Liver (tissue), 9 donors: ENCODE measurements around the gene PTPN9. TPM values are rescaled to one million over a fixed set of nuclear protein-coding genes. Genes with fewer than 3 reads are reported as not detected.

Experiments used
- DNase-seq: peaks from one replicate; pipeline ENCODE4 v3.0.0-alpha.2; 2017; ENCODE audit warnings: low spot score
- H3K27ac ChIP-seq, 2 donors: one replicate each; pipeline ENCODE4 v1.7.0; 2013; ENCODE audit warnings: inconsistent platforms in 2 of 2, low read length in 2 of 2, control low read depth in 1 of 2, low read depth in 1 of 2, mild to moderate bottlenecking in 1 of 2
- H3K27me3 ChIP-seq, 4 donors: one replicate each; pipeline versions ENCODE4 v1.6.1 to v1.7.0; 2013; ENCODE audit warnings: low read length in 3 of 4, inconsistent platforms in 1 of 4, mild to moderate bottlenecking in 1 of 4, moderate library complexity in 1 of 4; ENCODE audit not compliant: control insufficient read depth in 4 of 4, insufficient read depth in 4 of 4
- H3K36me3 ChIP-seq, 4 donors: one replicate each; pipeline versions ENCODE4 v1.6.1 to v1.7.0; 2013; ENCODE audit warnings: low read length in 3 of 4, mild to moderate bottlenecking in 3 of 4, low read depth in 1 of 4, moderate library complexity in 1 of 4; ENCODE audit not compliant: control insufficient read depth in 4 of 4, insufficient read depth in 3 of 4
- H3K4me1 ChIP-seq, 4 donors: one replicate each; pipeline versions ENCODE4 v1.6.1 to v1.7.0; 2013; ENCODE audit warnings: low read length in 3 of 4, mild to moderate bottlenecking in 3 of 4, moderate library complexity in 1 of 4; ENCODE audit not compliant: control insufficient read depth in 4 of 4, insufficient read depth in 4 of 4
- H3K4me3 ChIP-seq, 3 donors: one replicate each; pipeline versions ENCODE4 v1.6.1 to v1.7.0; 2013; ENCODE audit warnings: low read length in 3 of 3, control low read depth in 1 of 3, low read depth in 1 of 3, mild to moderate bottlenecking in 1 of 3
- H3K9ac ChIP-seq, 2 donors: one replicate each; pipeline ENCODE4 v1.7.0; 2013; ENCODE audit warnings: low read length in 2 of 2, mild to moderate bottlenecking in 2 of 2, moderate library complexity in 2 of 2, control low read depth in 1 of 2, low read depth in 1 of 2
- H3K9me3 ChIP-seq, 4 donors: one replicate each; pipeline versions ENCODE4 v1.6.1 to v1.7.0; 2013; ENCODE audit warnings: low read length in 3 of 4; ENCODE audit not compliant: control insufficient read depth in 4 of 4
- EGR1 ChIP-seq, 2 donors: IDR thresholded peaks; 2 replicates each; pipeline ENCODE4 v1.6.1; 2016 to 2018; ENCODE audit warnings: antibody characterized with exemption in 2 of 2, low read depth in 2 of 2
- FOXA1 ChIP-seq: IDR thresholded peaks from 2 replicates; pipeline ENCODE4 v1.6.1; 2016; ENCODE audit warnings: antibody characterized with exemption
- FOXA2 ChIP-seq: IDR thresholded peaks from 2 replicates; pipeline ENCODE4 v1.6.1; 2016; ENCODE audit warnings: antibody characterized with exemption
- GABPA ChIP-seq, 2 donors: IDR thresholded peaks in 1 of 2; conservative IDR thresholded peaks in 1 of 2; 2 replicates each; pipeline ENCODE4 v1.6.1; 2016; ENCODE audit warnings: antibody characterized with exemption in 2 of 2, mild to moderate bottlenecking in 1 of 2, moderate library complexity in 1 of 2
- HNF4G ChIP-seq: IDR thresholded peaks from 2 replicates; pipeline ENCODE4 v1.6.1; 2016; ENCODE audit warnings: antibody characterized with exemption
- JUND ChIP-seq, 2 donors: IDR thresholded peaks; 2 replicates each; pipeline ENCODE4 v1.6.1; 2016; ENCODE audit warnings: antibody characterized with exemption in 2 of 2
- NR2F2 ChIP-seq: IDR thresholded peaks from 2 replicates; pipeline ENCODE4 v1.6.1; 2016; ENCODE audit warnings: antibody characterized with exemption
- RAD21 ChIP-seq, 2 donors: IDR thresholded peaks; 2 replicates each; pipeline ENCODE4 v1.6.1; 2016; ENCODE audit warnings: antibody characterized with exemption in 2 of 2, mild to moderate bottlenecking in 2 of 2
- RXRA ChIP-seq, 2 donors: IDR thresholded peaks; 2 replicates each; pipeline ENCODE4 v1.6.1; 2017 to 2018; ENCODE audit warnings: antibody characterized with exemption in 2 of 2, mild to moderate bottlenecking in 1 of 2
- SP1 ChIP-seq: IDR thresholded peaks from 2 replicates; pipeline ENCODE4 v1.6.1; 2018; ENCODE audit warnings: antibody characterized with exemption, mild to moderate bottlenecking
- TAF1 ChIP-seq: conservative IDR thresholded peaks from 2 replicates; pipeline ENCODE4 v1.6.1; 2016; ENCODE audit warnings: antibody characterized with exemption, mild to moderate bottlenecking
- YY1 ChIP-seq: IDR thresholded peaks from 2 replicates; pipeline ENCODE4 v1.6.1; 2016; ENCODE audit warnings: antibody characterized with exemption, mild to moderate bottlenecking
- WGBS: extraction: QIAGEN DNeasy Blood & Tissue Kit; methylation state at CpG from one replicate; pipeline ENCODE4 v1.1.7; 2013; 5-methylcytosine and 5-hydroxymethylcytosine counted together
- polyA plus RNA-seq, 2 donors: library from polyadenylated mRNA; stranded (reverse) in 1 of 2; unstranded in 1 of 2; fragments of 200-250 nt in 1 of 2; fragments of >200 nt in 1 of 2; fragmentation: Nextera tagmentation in 1 of 2; extraction: Ambion mirVana in 1 of 2; gene quantifications; one replicate each; pipeline versions ENCODE4 v1.2.1 to v1.2.3, GENCODE V29; 2013 to 2015
- total RNA-seq, 2 donors: library from RNA; depleted of rRNA; stranded (reverse); fragments of >200 nt; gene quantifications; one replicate each; pipeline ENCODE4 v1.2.3, GENCODE V29; 2014
- TF ChIP-seq, protein P1 (sequence below): IDR thresholded peaks from 2 replicates; pipeline ENCODE4 v1.6.1; 2016; ENCODE audit warnings: antibody characterized with exemption
- TF ChIP-seq, protein P2 (sequence below): IDR thresholded peaks from 2 replicates; pipeline ENCODE4 v1.6.1; 2016; ENCODE audit warnings: antibody characterized with exemption, mild to moderate bottlenecking
- TF ChIP-seq, protein P3 (sequence below): IDR thresholded peaks from 2 replicates; pipeline ENCODE4 v1.6.1; 2016; ENCODE audit warnings: antibody characterized with exemption
- TF ChIP-seq, protein P4 (sequence below): IDR thresholded peaks from 2 replicates; pipeline ENCODE4 v1.6.1; 2016; ENCODE audit warnings: antibody characterized with exemption
- TF ChIP-seq, protein P5 (sequence below): fragments of 150-350 bp; IDR thresholded peaks from 2 replicates; pipeline ENCODE4 v1.5.1; 2017; ENCODE audit warnings: improper control_type of control experiment, low read depth, low read length; ENCODE audit not compliant: missing input control
- donor health status: healthy.
- donor health status: healthy.
- donor health status: healthy.
- donor health status: healthy.
- donor health status: healthy.

PTPN9 gene
- total and polyA plus RNA-seq, 4 donors = 5.4 to 14.1 (median 7.5) TPM

DNA sequence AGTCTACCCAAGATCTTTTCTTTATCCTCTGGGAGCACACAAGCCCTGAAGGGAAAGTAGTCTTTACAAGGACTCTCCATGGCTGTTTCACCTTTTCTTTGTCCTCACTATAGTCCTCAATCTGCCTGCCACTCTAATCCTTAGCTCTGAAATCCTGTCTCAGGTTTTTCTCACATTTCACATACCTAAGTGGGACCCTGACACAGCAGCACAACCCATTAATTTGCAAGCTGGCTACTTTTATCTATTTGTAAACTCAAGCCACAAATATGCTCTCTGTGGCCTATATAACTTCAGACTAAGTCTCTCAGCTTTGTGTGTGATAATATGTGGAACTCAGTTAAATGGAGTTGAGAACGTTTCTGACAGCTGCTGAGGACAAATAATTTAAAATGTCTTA lies 147.4 kb downstream of the PTPN9 start:
- WGBS = 66% methylated on average over 1 of the region's 1 CpG
- TF ChIP-seq, protein P1, sequence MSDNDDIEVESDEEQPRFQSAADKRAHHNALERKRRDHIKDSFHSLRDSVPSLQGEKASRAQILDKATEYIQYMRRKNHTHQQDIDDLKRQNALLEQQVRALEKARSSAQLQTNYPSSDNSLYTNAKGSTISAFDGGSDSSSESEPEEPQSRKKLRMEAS = no peak
- TF ChIP-seq JUND (IDR thresholded peaks at IDR 0.05) (no peak), NR2F2 (no peak), GABPA (IDR thresholded peaks at IDR 0.05 in 1 of 2, conservative IDR thresholded peaks at IDR 0.05 in 1 of 2) (no peak), RXRA (IDR thresholded peaks at IDR 0.05) (no peak), SP1 (no peak), YY1 (no peak), TAF1 (no peak)
- TF ChIP-seq, protein P2, sequence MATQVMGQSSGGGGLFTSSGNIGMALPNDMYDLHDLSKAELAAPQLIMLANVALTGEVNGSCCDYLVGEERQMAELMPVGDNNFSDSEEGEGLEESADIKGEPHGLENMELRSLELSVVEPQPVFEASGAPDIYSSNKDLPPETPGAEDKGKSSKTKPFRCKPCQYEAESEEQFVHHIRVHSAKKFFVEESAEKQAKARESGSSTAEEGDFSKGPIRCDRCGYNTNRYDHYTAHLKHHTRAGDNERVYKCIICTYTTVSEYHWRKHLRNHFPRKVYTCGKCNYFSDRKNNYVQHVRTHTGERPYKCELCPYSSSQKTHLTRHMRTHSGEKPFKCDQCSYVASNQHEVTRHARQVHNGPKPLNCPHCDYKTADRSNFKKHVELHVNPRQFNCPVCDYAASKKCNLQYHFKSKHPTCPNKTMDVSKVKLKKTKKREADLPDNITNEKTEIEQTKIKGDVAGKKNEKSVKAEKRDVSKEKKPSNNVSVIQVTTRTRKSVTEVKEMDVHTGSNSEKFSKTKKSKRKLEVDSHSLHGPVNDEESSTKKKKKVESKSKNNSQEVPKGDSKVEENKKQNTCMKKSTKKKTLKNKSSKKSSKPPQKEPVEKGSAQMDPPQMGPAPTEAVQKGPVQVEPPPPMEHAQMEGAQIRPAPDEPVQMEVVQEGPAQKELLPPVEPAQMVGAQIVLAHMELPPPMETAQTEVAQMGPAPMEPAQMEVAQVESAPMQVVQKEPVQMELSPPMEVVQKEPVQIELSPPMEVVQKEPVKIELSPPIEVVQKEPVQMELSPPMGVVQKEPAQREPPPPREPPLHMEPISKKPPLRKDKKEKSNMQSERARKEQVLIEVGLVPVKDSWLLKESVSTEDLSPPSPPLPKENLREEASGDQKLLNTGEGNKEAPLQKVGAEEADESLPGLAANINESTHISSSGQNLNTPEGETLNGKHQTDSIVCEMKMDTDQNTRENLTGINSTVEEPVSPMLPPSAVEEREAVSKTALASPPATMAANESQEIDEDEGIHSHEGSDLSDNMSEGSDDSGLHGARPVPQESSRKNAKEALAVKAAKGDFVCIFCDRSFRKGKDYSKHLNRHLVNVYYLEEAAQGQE = no peak
- Histone ChIP-seq H3K4me3 (no peak overlapping the region), H3K9me3 (no peaks in the 10 kb centered on the region), H3K9ac (no peak overlapping the region), H3K36me3 (peaks cover 5 to 24% (median 20%) of the 10 kb centered on the region in 4 donors), H3K27ac (no peak overlapping the region), H3K27me3 (no peaks in the 10 kb centered on the region), H3K4me1 (peaks cover 0 to 2% (median 0%) of the 10 kb centered on the region in 4 donors)
- DNase-seq = no peak

DNA sequence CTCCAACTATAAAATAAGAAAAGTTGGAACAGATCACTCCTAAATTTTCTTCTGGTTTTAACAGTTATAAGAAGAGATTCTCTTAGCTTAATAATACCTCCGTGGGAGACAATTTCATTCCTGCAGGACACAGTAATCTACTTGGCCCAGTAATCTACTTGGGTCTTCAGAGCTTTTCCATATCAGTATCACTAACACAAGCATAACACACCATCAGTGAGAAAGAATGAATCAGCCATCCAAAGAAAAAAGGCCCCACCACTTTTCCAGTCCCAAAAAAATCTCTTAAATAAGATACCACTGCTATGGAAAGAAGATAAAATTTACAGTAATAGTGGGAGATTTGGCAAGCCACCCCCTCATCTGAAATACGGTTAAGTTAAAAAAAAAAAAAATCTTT lies 147.8 kb downstream of the PTPN9 start:
- 94% methylated on average over 2 of the region's 2 CpGs for WGBS
- Histone ChIP-seq H3K9ac (no peak overlapping the region), H3K27ac (no peak overlapping the region), H3K9me3 (no peaks in the 10 kb centered on the region), H3K36me3 (peaks cover 5 to 24% (median 19%) of the 10 kb centered on the region in 4 donors), H3K4me1 (peaks cover 0 to 2% (median 0%) of the 10 kb centered on the region in 4 donors), H3K27me3 (no peaks in the 10 kb centered on the region), H3K4me3 (no peak overlapping the region)
- TF ChIP-seq, protein P3, sequence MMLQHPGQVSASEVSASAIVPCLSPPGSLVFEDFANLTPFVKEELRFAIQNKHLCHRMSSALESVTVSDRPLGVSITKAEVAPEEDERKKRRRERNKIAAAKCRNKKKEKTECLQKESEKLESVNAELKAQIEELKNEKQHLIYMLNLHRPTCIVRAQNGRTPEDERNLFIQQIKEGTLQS = no peak
- TF ChIP-seq YY1 = no peak
- TF ChIP-seq SP1 = no peak
- TF ChIP-seq HNF4G = no peak
- TF ChIP-seq, protein P1 = no peak
- no peak for TF ChIP-seq GABPA (IDR thresholded peaks at IDR 0.05 in 1 of 2, conservative IDR thresholded peaks at IDR 0.05 in 1 of 2)
- no peak for TF ChIP-seq JUND (IDR thresholded peaks at IDR 0.05)
- TF ChIP-seq EGR1 (IDR thresholded peaks at IDR 0.05; ENCODE audit: low read depth in 2 of 2) = no peak
- no peak for TF ChIP-seq NR2F2
- TF ChIP-seq RXRA (IDR thresholded peaks at IDR 0.05) = no peak
- TF ChIP-seq, protein P4, sequence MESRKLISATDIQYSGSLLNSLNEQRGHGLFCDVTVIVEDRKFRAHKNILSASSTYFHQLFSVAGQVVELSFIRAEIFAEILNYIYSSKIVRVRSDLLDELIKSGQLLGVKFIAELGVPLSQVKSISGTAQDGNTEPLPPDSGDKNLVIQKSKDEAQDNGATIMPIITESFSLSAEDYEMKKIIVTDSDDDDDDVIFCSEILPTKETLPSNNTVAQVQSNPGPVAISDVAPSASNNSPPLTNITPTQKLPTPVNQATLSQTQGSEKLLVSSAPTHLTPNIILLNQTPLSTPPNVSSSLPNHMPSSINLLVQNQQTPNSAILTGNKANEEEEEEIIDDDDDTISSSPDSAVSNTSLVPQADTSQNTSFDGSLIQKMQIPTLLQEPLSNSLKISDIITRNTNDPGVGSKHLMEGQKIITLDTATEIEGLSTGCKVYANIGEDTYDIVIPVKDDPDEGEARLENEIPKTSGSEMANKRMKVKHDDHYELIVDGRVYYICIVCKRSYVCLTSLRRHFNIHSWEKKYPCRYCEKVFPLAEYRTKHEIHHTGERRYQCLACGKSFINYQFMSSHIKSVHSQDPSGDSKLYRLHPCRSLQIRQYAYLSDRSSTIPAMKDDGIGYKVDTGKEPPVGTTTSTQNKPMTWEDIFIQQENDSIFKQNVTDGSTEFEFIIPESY = no peak
- no peak for TF ChIP-seq RAD21 (IDR thresholded peaks at IDR 0.05)
- TF ChIP-seq FOXA1 = no peak
- TF ChIP-seq, protein P5, sequence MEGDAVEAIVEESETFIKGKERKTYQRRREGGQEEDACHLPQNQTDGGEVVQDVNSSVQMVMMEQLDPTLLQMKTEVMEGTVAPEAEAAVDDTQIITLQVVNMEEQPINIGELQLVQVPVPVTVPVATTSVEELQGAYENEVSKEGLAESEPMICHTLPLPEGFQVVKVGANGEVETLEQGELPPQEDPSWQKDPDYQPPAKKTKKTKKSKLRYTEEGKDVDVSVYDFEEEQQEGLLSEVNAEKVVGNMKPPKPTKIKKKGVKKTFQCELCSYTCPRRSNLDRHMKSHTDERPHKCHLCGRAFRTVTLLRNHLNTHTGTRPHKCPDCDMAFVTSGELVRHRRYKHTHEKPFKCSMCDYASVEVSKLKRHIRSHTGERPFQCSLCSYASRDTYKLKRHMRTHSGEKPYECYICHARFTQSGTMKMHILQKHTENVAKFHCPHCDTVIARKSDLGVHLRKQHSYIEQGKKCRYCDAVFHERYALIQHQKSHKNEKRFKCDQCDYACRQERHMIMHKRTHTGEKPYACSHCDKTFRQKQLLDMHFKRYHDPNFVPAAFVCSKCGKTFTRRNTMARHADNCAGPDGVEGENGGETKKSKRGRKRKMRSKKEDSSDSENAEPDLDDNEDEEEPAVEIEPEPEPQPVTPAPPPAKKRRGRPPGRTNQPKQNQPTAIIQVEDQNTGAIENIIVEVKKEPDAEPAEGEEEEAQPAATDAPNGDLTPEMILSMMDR = no peak
- no peak for TF ChIP-seq FOXA2
- no peak for DNase-seq
